ENCODE results near the gene SEMA6A.

DNA sequence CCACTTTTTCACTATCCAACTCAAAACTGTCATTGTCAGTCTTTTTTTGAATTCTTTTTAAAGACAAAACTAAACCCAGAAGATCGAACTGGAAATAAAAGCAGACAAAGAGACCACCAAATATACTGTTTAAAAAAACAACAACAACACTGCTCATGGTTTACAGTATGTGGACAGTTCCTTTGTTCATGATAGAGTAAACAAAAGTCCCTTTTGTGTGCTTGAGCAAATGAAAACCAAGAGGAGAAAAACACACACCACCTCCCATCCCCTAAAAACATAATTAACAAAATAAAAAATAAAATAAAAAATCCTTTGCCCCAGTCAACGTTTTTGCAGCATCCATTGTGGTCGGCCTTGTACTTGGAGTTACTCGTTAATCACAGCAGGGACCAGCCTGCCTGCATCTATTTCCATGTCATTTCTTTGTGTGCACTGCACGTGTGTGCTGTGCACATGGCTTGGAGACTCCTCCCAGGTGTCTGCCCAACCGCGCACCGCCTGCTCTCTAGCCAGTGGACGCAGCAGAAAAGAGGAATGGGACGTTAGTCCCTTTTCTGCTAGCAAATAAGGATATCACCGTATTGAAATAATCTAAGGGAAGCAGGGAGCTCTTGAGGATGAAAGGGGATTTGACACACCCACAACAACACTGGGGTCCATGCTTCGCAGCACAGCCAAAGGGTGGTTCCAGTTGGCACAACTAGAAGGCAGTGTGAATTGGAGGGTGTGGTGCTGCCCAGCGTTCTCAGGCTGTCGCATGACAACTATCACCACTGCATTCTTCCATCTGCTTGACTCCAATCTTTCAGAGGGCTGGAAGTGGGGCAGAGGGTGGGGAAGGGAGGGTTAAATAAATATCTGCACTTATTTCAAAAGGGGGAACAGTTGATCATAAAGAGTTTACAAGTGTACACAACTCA lies 130.0 kb downstream of the SEMA6A start:
- TF ChIP-seq, protein P1, sequence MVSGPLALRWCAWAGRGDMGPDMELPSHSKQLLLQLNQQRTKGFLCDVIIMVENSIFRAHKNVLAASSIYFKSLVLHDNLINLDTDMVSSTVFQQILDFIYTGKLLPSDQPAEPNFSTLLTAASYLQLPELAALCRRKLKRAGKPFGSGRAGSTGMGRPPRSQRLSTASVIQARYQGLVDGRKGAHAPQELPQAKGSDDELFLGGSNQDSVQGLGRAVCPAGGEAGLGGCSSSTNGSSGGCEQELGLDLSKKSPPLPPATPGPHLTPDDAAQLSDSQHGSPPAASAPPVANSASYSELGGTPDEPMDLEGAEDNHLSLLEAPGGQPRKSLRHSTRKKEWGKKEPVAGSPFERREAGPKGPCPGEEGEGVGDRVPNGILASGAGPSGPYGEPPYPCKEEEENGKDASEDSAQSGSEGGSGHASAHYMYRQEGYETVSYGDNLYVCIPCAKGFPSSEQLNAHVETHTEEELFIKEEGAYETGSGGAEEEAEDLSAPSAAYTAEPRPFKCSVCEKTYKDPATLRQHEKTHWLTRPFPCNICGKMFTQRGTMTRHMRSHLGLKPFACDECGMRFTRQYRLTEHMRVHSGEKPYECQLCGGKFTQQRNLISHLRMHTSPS (CRISPR knock-in tag; IDR thresholded peaks at IDR 0.05; ENCODE audit: low read depth) = no peak
- TF ChIP-seq CHCHD3 (CRISPR knock-in tag; IDR thresholded peaks at IDR 0.05) (no peak), RFX5 (IDR thresholded peaks at IDR 0.05; ENCODE audit: low read depth, low read length) (no peak), POLR2A (IDR thresholded peaks at IDR 0.05; ENCODE audit: insufficient read depth in 1 of 2, low read depth in 2 of 2, low read length in 2 of 2) (no peak), ZNF333 (CRISPR knock-in tag; IDR thresholded peaks at IDR 0.05; ENCODE audit: borderline replicate concordance) (no peak)

All from HepG2 (cell line).